ENCODE measurements around the gene MZB1. TPM values are rescaled to one million over a fixed set of nuclear protein-coding genes. Genes with fewer than 3 reads are reported as not detected.
"Not testable (repeated sequence)": the region's sequence is repeated elsewhere in the genome, so short reads cannot be mapped to it uniquely, and the experiment has no call there.

MZB1 gene
- total RNA-seq, 1 donor from 2014 or later, result under 0.01 TPM

- DNase-seq (ENCODE audit: low read depth in 2 of 2), result no peak
These were observed 11.4 kb downstream of the MZB1 start for GRCh38 chr5:139378101-139378825.

GRCh38 chr5:139377226-139377625 is 12.5 kb downstream of the MZB1 start:
- no peak for DNase-seq (ENCODE audit: low read depth in 2 of 2)

- no peak for DNase-seq (ENCODE audit: low read depth in 2 of 2)
These were observed 13.3 kb downstream of the MZB1 start for GRCh38 chr5:139376364-139376763.

GRCh38 chr5:139374909-139375308 is 14.8 kb downstream of the MZB1 start:
- no peak for DNase-seq (ENCODE audit: low read depth in 2 of 2)

- no peak for DNase-seq (ENCODE audit: low read depth in 2 of 2)
These were observed 18.0 kb downstream of the MZB1 start for GRCh38 chr5:139371482-139372435.

- DNase-seq (ENCODE audit: low read depth in 2 of 2), result no peak
These were observed 20.5 kb downstream of the MZB1 start for GRCh38 chr5:139369181-139369580.

- DNase-seq (ENCODE audit: low read depth in 2 of 2), result no peak
These were observed 21.1 kb downstream of the MZB1 start for GRCh38 chr5:139368613-139369012.

GRCh38 chr5:139364466-139364865 is 25.2 kb downstream of the MZB1 start:
- DNase-seq (ENCODE audit: low read depth in 2 of 2), result no peak

GRCh38 chr5:139363937-139364336 is 25.8 kb downstream of the MZB1 start:
- no peak for DNase-seq (ENCODE audit: low read depth in 2 of 2)

GRCh38 chr5:139361835-139362429 is 27.8 kb downstream of the MZB1 start:
- no peak for DNase-seq (ENCODE audit: low read depth in 2 of 2)

- no peak for DNase-seq (ENCODE audit: low read depth in 2 of 2)
These were observed 29.3 kb downstream of the MZB1 start for GRCh38 chr5:139360384-139360783.

GRCh38 chr5:139358064-139358463 is 31.6 kb downstream of the MZB1 start:
- no peak for DNase-seq (ENCODE audit: low read depth in 2 of 2)

GRCh38 chr5:139355900-139356299 is 33.8 kb downstream of the MZB1 start:
- not testable (repeated sequence) for DNase-seq (ENCODE audit: low read depth in 2 of 2)

- DNase-seq (ENCODE audit: low read depth in 2 of 2), result no peak
These were observed 35.5 kb downstream of the MZB1 start for GRCh38 chr5:139354186-139354585.

- DNase-seq (ENCODE audit: low read depth in 2 of 2), result not testable (repeated sequence)
These were observed 41.9 kb downstream of the MZB1 start for GRCh38 chr5:139347863-139348262.

- DNase-seq (ENCODE audit: low read depth in 2 of 2), result not testable (repeated sequence)
These were observed 44.3 kb downstream of the MZB1 start for GRCh38 chr5:139345442-139345841.

GRCh38 chr5:139344177-139344576 is 45.5 kb downstream of the MZB1 start:
- no peak for DNase-seq (ENCODE audit: low read depth in 2 of 2)

- DNase-seq (ENCODE audit: low read depth in 2 of 2), result no peak
These were observed 46.2 kb downstream of the MZB1 start for GRCh38 chr5:139343476-139343875.

- DNase-seq (ENCODE audit: low read depth in 2 of 2), result no peak
These were observed 47.3 kb downstream of the MZB1 start for GRCh38 chr5:139342423-139342723.

GRCh38 chr5:139341689-139342422 is 47.9 kb downstream of the MZB1 start, which contains the start of gene PAIP2:
TSS of gene PAIP2 (plus strand) at chr5:139341854. CDS start at chr5:139363785, 21,931 bp downstream.
- DNase-seq (ENCODE audit: low read depth in 2 of 2), result peak; percentile 99

- DNase-seq (ENCODE audit: low read depth in 2 of 2), result peak in 1 of 2 donors; percentile 7
These were observed 48.5 kb downstream of the MZB1 start for GRCh38 chr5:139341187-139341688.

Data from lung microvascular endothelial cell (primary cell).